Stimulated activated CD4-positive, alpha-beta T cell treated with anti-CD3 and anti-CD28 coated beads, Interleukin-2, amount 100 ng/mL, for 24 hours (primary cell): ENCODE data around the gene HLA-A.
A peak's percentile ranks its signal among the peaks of the same experiment; 100 is the strongest.

Experiments
- DNase-seq, 2 donors: peaks; one replicate each; pipeline ENCODE4 v3.0.0-alpha.2; 2020

HLA-A gene

DNA sequence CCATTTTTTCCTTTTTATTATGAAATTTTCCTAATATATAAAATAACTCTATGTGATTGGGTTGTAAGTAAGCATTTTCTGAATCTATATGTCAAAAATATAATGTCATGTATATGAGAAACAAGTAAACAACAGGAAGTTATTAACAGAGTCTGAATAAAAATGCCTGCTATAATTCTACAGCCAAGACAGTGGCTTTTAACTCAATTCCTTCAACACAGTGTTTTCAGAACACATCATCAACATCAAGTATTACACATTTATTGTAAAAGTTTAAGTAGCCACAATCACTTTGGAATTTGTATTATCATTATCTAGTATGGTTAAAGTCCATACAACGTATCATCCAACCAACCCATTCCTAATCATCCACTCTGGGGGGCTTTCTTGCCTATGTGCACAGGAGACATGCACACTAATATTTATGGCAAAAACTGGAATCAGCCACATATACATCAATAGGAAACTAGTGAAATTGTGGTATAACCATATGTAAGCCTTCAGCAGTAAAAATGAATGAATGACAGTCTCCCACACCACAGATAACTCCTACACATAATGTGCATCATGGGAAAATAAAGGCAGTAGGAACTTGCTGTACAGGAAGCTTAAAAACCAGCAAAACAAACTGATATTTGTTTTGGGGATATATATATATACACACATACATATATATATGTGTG is 6.9 kb upstream of the HLA-A start:
- DNase-seq = no peak

GRCh38 chr6:29938746-29939508 is 3.4 kb upstream of the HLA-A start:
- DNase-seq = no peak

DNA sequence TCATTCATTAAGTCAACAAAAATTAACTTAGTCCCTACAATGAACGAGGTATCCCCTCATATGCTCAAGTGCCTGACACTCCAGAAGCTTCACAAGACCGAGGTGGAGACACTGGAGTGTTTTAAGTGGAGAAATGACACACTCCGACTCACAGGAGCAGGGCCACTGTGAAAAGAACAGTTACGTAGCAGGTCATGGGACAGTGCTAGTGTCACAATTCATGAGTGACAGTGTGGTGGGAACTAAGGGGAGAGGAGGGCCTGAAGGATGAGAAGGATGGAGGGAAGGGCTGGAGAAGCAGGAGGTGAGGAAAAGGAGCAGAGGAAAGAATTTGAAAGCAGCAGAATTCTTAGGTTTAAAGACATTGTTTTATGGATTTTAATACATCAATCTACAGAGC is 1.3 kb upstream of the HLA-A start:
- no peak for DNase-seq

- no peak for DNase-seq
These were observed 861 bp upstream of the HLA-A start for GRCh38 chr6:29941471-29941870.

- no peak for DNase-seq
These were observed 437 bp upstream of the HLA-A start for GRCh38 chr6:29941916-29942274.

GRCh38 chr6:29943053-29943966 is 978 bp downstream of the HLA-A start:
- peak in 1 of 2 donors; percentile 48 for DNase-seq

DNA sequence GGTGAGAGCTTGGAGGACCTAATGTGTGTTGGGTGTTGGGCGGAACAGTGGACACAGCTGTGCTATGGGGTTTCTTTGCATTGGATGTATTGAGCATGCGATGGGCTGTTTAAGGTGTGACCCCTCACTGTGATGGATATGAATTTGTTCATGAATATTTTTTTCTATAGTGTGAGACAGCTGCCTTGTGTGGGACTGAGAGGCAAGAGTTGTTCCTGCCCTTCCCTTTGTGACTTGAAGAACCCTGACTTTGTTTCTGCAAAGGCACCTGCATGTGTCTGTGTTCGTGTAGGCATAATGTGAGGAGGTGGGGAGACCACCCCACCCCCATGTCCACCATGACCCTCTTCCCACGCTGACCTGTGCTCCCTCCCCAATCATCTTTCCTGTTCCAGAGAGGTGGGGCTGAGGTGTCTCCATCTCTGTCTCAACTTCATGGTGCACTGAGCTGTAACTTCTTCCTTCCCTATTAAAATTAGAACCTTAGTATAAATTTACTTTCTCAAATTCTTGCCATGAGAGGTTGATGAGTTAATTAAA is 3.0 kb downstream of the HLA-A start:
- DNase-seq = no peak

DNA sequence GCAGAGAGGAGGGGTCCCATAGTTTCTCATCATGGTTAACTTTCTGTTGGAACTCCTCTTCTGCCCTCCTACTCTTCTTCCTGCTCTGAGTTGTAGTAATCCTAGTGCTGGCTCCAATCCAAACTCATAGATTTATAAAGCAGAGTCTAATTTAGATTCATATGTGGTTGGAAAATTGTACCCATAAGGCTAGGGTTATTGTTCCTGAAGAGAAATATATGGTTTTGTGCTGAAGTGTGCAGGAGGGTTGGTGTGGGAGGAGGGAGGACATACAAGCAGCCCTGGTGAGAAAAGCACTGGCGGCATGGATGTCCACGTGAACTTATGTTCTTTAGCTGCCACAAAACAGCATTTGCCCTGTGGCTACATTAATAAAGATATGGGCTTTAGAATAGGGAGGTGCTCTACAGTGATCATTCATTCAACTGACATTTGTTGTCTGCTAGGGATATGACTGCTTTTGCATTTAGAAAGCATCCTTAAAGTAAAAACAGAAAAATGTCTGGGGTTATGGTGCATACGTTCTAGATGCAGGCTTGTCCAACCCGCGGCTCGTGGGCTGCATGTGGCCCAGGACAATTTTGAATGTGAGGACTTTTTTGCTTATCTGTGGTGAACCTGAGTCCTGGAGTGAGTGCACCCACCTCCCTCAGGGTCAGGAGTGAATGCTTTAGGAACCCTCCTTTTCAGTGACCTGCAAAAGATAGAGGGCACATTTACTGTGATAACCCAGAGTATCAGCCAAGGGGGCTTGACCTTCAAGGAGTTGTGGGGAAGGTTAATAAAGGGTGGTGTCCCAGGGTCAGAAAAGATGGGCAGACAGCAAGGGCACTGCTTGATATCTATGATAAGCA is 4.1 kb downstream of the HLA-A start:
- DNase-seq = no peak

DNA sequence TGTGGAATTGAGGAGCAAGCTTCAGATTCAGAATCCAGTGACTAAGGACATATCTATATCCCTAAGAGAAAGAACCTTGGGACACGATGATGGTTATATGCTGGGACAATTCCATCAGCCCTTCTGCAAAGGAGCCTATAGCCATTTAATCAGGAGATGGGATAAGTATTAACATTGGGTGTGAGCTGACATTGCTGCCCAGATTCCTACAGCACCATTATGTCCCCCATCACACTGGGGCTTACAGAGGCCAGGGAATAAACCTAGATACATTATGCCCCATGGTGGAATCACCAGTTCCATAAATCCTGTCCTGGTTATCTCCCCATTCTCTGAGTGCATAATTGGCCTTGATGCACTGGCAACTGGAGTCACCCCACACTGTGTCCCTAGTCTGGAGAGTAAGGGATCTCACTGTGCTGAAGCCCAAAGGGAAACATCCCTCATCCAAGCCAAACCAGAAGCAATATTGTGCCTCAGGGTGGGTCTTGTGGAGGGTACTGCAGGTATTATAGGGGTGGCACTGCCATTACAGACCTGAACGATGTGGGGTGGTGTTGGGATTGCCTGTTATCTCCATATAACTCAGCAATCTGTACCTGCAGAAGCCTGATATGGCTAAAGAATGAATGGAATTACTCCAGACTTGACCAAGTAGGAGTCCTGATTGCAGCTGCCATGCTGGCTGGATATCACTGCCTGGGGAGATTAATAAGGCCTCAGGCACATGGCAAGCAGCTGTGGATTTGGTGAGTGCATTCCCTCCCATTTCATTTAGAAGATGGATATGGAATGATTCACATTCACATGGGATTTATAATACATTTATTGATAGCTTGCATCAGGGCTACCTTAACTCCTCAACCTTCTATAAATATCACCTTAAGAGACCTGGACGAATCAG is 5.0 kb downstream of the HLA-A start:
- DNase-seq = no peak

DNA sequence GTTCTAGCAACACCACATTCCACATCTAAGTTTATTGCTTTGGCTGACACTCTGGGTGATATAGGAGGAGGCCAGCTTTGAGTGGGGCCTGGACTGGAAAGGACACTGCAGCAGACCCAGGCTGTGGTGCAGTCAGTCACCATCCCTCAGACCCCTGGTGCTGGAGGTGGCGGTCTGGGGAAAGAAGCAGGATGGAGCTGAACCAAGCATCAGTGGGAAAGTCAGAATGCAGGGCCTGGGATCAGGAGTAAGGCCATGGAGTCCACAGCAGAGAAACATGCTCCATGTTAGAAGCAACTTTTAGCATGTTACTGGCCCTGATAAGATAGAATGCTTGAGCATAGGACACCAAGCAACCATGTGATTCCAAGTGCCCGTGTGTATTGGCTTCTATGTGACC is 5.9 kb downstream of the HLA-A start:
- DNase-seq = no peak

DNA sequence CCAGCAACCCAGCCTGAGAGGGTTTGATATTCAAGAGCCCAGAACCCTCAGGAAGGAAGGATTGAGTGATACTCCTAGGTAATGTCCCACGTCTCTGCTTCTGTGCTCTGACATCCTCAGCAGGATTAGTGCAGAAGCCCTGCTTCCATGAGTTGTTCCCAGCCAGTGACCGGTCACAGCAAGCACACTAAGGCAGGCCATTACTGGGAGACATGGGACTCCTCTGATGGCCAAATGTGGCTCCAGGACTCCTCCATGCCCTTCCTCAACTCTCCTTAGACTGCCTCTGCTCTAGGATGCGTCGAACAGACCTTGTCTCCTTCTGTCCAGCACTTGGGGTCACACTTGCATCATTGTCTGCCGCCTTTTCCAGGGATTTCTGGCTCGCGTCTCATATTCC is 7.6 kb downstream of the HLA-A start:
- DNase-seq = no peak

DNA sequence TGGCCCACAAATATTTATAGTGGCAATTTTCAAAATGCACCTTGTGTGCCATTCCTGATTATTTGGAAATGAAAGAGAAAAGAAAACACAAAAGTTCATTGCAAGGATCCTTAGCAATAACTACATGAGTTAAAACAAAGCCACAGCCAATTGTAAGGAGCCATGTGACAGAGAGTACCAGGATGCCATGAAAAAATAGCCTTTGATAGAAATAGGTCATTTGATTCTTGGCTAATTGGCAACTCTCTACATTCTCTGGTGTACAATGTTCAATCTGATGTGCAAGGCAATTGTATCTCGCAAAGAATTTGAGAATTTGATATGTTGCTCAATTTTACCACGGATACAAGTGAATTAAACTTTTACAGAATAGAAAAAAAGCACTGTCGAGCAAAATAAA is 9.6 kb downstream of the HLA-A start:
- no peak for DNase-seq

DNA sequence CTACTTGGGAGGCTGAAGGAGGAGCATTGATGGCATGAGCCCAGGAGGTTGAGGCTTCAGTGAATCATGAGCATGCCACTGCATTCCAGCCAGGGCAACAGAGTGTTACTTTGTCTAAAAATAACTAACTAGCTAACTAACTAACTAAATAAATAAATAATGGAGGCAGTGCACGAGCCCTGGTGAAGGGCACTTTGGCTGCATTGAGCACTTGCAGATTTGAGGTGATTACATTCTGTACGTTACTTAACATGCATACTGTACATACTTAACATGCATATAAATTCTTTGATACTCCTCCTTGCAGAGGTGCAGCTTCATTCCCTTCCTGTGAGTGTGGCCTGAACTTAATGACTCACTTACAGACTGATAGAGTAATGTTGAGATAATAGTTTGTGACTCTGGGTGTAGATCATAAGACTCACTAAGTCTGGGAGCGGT is 10.7 kb downstream of the HLA-A start:
- no peak for DNase-seq

DNA sequence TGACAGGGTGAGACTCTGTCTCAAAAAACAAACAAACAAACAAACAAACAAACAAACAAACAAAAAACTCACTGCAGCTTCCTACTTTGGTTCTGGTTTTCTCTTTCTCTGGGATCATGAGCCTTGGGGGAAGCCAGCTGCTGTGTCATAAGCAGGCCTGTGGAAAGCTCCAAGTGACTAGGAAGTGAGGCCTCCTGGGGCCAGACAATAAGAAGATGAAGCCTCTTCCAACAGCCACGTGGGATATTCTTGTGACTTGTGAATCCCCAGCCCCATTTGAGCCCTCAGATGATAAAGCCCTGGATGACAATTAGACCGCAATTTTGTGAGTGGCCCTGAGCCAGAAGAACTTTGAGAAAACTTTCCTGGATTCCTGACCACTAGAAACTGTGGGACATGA is 11.4 kb downstream of the HLA-A start:
- DNase-seq = no peak

DNA sequence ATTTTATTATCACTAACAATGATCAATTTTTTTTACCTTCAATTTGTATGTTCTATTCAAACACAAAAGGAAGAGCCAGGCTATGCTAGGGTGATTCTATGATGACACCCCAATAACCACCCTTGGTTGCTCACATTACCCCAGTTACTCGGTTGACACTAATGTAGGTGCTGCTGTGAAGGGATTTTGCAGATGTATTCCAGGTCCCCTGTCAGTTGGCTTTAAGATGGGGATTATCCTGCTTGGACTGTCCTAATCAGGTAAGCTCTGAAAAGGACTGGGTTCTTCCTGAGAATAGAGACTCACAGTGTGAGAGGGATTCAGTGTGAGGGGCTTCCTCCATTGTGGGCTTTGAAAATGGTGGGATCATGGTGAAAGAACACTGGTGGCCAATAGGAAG is 11.9 kb downstream of the HLA-A start:
- DNase-seq = no peak

- DNase-seq = no peak
These were observed 13.5 kb downstream of the HLA-A start for GRCh38 chr6:29955783-29956182.

DNA sequence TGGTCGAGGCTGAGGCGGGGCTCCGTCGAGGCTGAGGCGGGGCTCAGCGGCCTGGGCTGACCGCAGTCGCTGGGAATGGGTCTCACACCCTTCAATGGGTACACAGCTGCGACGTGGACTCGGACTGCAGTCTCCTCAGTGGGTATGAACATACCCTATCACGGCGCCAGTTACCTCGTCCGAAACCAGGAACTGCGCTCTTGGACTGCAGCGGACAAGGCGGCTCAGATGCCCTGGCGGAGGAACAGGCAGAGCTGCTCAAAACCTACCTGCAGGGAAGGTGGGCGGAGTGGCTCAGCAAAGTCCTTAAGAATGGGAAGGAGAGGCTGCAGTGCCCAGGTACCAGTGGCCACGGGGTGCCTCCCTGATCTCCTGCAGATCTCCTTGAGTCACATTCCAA is 14.2 kb downstream of the HLA-A start:
- no peak for DNase-seq

GRCh38 chr6:29958046-29958445 is 15.7 kb downstream of the HLA-A start:
- DNase-seq = no peak

DNA sequence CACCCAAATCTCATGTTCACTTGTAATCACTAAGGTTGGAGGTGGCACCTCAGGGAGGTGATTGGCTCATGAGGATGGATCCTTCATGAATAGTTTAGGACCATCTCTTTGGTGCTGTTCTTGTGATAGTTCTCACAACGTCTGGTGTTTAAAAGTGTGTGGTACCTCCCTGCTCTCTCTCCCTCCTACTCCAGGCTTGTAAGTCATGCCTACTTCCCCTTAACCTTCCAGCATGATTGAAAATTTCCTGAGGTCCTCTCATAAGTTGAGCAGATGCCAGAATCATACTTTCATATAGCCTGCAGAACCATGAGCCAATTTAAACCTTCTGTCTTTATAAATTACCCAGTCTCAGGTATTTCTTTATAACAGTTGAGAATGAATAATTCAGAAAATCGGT is 16.6 kb downstream of the HLA-A start:
- DNase-seq = no peak

DNA sequence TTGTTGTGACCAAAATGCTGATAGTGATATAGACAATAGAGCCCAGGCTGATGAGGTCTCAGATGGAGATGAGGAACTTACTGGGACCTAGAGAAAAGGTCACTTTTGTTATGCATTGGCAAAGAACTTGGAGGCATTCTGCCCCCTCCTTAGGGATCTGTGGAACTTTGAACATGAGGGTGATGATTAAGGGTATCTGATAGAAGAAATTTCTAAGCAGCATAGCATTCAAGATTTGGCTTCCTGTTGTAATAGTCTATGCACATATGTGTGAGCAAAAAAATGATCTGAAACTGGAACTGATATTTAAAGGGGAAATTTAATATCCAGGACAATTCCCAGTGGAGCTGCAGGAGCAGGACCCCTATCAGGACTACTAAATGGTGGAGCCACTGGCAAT is 17.1 kb downstream of the HLA-A start:
- DNase-seq = no peak

DNA sequence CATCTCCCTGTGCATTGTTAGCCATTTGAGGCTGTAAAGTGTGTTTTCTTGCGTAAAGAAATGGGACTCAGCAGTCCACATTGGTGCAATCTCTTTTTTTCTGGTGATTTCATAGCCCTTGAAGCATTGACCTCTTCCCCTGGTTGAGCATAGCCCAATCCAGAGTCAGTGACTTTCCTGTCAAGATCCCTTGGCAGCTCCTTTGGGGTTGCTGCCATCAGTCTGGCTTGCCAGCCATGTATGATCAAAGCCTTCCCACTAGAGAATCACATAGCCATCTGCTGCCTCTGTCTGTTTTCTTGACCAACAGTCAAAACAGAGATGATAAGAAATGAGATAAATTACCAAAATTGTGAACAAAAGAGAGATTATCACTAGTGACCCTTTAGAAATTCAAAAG is 19.6 kb downstream of the HLA-A start:
- DNase-seq = no peak
